MV-4-11 (cell line): ENCODE results near the gene EPN1.
"Not testable (repeated sequence)": the region's sequence is repeated elsewhere in the genome, so short reads cannot be mapped to it uniquely, and the experiment has no call there.

ENCODE experiments used
- DNase-seq: peaks from one replicate; lab custom pipeline; 2025; lab: John Stamatoyannopoulos, UW

Gene EPN1

DNA sequence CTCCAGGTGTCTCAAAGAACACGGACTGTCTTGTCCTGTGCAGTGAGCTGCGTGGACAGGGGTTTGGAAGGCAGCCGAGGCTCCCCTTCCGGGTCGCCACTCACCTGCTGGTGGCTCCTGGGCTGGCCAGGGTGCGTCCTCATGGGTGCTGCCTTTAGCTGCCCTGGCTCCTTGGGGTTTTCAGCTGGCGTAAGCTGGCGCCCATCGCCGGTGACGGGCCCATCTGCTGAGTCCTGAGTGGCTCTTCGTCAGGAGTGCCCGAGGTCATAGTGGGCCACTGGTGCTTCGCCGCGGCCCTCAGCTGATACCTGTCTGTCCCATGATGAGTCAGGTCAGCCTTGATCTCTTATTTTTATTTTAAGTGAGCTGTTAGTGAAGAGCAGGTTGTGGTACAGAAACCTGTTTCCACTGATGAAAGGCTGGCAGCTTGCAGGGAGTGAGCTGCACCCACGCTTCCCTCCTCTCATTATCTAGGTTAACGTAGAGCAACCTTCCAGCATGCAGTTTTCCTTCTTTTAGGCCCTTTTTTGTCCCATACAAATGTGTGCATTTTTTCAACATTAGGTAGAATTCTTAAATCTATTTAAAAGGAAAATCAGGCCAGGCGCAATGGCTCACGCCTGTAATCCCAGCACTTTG is 18.4 kb downstream of the EPN1 start:
- no peak for DNase-seq

DNA sequence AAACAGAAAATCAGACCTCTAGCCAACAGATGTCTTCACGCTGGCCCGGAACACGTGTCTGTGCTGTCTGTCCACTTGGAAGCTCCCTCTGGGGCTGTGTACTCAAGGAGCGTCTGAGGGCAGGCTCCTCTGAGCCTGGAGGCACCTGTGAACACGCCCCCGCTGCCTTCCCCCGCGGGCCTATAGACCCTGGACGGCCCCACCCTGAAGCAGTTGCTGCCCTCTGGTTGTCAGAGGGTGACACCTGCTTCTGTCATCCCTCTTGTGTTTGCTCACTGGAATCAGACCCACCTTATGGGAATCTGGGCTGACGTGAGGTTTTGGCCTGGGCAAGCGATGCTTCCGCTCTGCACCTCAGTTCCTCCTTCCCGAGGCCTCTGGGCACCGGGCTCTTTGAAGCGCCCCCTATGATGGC is 19.2 kb downstream of the EPN1 start:
- DNase-seq: no peak

DNA sequence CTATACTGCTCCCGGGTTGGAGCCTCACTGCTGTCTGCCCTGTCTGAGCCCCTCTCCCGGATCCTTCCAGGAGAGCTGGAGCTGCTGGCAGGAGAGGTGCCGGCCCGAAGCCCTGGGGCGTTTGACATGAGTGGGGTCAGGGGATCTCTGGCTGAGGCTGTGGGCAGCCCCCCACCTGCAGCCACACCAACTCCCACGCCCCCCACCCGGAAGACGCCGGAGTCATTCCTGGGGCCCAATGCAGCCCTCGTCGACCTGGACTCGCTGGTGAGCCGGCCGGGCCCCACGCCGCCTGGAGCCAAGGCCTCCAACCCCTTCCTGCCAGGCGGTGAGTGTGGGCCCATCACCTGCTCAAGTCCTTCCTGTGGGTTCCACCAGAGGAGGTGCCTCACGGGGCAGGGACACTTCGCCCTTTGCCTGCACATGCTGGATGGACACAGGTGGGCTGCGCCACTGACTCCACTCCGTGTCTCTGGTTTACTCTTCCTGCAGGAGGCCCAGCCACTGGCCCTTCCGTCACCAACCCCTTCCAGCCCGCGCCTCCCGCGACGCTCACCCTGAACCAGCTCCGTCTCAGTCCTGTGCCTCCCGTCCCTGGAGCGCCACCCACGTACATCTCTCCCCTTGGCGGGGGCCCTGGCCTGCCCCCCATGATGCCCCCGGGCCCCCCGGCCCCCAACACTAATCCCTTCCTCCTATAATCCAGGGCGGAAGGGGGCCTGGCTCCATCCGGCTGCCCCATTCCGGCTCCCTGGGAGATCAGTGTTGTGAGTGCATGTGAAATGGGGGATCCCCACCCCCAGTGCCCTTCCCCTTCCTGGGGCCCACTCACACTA is 19.8 kb downstream of the EPN1 start:
- DNase-seq: no peak

DNA sequence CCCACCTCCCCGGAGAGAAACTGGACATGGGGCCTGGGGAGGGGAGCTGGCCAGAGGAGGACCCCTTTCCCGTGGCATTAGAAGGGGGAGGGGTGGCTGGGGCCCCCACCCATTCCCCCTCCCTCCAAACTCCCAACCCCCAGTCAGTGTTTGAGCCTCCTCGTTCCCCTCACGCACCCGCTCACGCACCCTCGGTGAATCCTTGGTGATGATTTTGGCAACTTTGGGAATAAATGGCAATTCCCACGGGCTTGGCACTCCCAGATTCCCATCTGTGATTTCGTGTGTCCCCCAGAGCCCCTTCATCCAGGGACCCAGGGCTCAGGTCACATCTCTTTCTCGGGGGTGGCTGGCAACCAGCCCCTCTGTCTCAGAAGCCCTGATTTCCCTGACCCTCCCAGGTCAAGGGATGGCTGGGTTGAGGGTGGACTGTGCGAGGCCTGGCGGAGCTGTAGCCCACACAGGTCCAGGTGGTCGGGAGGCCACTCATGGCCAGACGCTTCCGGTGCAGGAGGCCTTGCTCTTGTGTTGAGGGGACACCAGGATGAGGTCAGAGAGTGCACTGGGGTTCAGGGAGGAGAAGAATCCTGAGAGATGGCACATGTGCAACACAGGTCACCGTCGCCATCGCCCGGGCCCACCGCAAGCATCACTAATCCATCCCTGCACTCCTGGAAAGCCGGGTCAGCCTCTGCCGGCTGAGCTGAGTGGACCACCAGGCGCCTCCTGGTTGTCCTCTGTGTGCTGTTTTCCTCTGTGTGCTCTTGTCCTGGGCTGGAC is 20.7 kb downstream of the EPN1 start:
- no peak for DNase-seq

DNA sequence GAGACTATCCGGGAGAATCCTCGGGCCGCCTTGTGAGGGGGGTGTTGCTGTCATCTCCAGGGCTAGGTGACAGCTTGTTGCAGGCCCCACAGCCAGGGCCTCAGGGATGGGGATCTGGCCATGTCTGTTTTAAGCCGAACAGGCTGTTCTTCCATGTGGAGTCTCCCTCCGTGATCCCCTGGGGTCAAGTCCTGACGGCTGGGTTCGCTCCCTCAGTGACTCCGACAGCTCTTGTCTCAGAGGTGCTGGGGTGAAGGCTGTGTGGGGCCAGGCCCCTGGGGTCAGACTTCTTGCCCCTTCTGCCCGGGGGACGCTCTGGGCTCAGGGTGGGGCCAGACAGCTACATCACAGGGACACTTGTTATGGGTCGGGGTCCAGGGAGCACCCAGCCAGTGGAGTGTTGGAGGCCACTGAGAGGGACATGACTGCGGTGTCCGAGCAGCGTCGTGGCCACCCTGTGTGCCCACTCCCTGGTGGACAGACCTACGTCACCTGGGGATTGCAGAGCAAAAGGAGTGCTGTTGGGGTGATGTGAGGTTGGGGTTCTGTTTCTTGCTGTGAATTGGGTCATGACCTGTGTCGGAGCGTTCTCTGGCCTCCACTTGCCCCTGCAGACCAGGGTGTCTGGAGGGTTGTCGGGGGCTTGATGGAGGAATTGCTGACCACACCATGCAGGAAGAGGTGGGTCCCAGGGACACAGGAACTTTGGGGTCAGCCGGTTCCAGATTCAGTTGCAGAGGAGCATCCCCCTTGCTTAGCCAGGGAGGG is 21.5 kb downstream of the EPN1 start:
- no peak for DNase-seq

DNA sequence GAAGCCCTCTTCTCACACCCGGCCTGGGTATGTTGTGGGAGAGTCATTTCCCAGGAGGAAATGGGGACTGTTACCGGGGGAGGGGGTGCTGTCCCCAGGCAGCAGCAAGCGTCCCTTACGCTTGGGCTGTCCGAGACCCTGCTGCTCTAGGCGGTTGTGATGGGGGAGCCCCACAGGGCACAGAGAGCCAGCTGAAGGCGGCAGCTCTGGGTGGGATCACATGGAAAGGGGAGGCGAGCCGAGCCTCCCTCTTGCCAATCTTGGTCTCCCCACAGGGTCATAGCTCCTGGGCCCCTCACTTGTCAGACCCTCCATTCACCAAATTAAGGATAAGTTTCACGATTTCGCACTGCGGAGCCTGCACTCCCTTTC is 22.0 kb downstream of the EPN1 start:
- no peak for DNase-seq

DNA sequence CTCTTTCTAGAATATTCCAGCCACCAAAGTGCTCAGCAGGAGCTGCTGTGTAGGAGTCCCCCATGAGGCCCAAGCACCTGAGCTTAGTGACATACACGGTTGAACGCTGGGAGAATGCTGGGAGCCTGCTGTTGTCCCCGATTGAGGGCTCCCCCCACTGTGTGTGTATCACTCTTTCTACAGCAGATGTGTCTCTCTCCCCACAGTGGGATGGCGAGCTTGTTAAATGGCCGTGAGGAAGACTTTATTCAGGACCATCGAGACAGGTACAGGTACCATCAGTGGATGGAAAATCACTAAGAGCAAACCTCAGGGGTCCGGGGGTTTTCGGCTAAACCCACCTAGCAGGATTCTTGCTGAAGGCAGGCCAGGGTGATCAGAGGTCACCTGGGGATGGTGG is 22.7 kb downstream of the EPN1 start:
- no peak for DNase-seq

DNA sequence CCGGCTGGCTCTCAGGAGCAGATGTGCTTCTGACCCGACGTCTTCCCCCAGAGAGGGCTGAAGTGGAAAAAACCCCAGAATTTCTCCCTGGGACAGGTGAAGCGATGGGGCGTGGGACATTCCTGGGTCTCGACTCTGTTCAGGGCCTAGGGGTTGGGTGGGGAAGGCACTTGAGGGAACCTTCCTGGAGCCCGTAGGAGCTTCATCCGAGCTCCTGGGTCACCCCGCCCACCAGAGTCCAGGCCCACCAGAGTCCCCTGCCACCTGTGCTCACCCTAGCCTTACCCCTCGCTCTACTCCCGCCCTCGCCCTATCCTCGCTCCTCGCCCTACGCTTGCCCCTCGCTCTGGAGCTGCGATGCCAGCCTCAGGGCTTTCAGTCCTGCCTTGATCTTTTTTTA is 23.2 kb downstream of the EPN1 start:
- no peak for DNase-seq

DNA sequence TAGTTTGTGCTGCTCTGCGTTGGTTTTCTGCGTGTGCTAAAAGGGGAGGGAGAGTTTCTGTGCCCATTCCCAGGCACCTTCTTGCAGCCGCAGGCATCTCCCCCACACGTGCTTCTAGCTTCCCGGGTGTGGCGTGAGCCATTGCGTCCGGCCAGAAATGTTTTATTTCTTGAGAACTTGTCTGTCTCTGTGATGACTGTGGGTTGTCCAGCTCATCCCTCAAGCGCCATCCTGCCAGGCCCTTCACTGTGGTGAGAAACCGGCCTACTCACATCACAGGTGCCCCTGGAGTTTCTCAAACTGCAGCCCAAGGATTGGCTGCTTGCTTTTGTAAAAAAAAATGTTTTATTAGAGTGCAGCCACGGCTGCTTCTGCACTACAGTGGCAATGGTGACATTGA is 24.2 kb downstream of the EPN1 start:
- DNase-seq: no peak

DNA sequence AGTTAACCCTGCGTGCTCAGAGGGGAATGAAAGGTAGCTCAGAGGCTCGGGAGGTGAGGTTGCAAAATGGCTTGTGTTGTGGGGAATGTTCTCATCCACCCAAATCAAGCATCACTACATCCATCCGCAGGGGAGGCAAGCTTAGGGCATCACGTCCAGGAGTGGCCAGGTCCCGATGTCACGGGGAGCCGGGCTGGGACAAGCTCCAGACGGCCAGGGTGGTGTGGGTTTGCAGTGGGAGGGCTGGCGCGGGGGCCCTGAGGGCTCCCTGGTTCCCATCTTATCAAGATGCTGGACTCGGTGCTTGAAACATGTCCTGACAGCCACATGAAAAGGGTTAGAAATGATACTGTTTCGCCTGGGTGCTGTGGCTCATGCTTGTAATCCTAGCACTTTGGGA is 25.8 kb downstream of the EPN1 start:
- no peak for DNase-seq

DNA sequence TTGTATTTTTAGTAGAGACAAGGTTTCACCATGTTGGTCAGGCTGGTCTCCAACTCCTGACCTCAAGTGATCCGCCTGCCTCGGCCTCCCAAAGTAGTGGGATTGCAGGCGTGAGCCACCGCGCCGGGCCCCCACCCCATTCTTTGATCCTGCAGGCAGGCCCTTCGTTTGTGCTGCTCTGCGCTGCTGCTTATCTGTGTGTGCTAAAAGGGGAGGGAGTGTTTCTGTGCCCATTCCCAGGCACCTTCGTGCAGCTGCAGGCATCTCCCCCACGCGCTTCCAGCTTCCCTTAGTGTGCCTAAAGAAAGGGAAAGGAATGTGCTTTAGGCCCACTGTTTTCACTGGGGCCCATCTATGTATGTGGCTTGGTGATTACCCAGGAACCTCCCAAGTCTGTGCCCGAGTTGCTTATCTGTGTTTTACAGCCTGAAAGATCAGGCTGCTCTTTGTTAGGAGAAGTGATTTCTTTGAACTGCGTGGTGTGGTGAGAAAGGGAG is 27.2 kb downstream of the EPN1 start:
- DNase-seq: no peak

DNA sequence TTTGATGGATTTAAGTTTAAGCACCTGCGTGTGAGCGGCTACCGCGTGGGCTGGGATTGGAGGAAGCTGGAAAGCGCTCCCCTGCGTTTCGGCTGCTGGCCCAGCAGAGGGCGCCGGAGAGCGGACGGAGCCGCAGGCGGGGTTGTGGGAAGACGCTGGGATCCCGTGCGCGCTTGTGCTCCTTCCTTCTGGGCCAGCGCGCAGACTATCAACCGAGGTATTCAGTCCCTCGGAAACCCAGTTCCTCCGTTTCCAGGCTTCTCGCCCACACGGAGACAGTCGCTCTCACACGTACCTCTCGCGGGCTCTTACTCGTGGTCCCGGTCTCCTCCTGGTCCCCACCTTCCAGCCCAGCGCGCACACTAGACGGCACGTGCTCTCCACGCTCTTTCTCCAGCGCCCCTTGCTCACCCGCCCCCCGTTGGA is 28.8 kb downstream of the EPN1 start:
- DNase-seq: no peak

DNA sequence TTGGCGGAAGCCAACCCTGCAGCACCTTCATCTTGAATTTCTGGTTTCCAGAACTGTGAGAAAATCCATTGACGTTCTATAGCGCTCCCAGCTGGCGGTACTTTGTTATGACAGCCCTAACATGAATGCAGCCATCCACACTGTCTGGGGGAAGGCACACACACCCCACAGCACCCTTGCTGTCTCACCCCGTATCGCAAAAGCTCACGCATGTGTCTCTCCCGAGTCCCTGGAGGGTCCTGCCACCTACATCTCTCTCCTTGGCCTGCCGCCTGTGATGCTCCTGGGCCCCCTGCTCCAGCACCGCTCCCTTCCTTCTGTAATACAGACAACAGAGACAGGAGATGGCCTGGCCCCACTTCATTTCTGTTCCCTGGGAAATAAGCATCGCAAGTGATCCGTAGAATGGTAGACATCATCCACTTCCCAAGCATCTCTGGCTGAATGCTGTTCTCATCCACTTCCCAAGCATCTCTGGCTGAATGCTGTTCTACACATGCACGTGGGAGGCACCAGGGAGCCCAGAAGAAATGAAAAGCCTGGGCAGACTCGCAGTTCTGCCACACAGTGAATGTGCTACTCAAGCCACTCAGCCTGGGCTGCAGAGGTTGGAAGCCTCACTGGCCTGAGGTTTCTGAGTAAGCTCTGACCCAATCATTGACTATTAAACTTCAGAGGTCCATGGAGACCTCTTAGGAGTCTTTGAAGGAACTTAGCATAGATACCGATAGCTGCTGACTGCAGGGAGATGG is 29.6 kb downstream of the EPN1 start:
- no peak for DNase-seq

DNA sequence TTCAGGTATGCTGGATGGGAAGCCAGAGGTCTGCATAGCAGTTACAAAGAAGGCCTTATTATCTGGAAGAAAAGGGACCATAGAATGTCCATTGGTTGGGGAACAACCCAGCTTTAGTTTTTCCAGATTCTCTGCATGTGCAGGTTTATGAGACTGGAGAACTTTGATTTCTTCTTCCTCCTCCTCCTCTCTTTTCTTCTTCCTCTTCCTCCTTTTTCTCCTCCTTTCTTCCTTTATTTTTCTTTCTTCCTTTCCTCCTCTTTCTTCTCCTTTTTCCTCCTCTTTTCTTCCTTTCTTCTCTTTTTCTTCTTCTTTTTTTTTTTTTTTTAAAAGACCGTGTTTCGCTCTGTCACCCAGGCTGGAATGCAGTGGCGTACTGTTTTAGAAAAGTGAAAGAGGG is 30.9 kb downstream of the EPN1 start:
- DNase-seq: no peak

DNA sequence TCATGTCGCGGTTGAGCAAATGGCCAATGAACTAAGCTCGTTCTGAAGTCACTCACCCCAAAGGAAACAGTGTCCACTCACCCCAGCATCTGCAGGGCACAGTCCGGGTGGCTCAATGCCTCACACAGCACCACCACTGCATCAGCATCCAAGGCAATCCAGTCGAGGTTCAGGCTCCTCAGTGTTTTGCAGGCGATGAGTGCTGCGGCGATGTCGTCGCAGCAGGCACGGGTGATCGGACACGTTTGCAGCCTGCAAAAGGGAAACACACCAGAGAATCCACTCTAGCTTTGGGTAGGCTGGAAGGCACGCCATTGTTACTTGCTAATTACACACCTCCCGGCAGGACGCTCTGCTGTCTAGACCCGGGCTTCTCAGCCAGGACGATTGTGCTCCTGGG is 36.7 kb downstream of the EPN1 start:
- no peak for DNase-seq

DNA sequence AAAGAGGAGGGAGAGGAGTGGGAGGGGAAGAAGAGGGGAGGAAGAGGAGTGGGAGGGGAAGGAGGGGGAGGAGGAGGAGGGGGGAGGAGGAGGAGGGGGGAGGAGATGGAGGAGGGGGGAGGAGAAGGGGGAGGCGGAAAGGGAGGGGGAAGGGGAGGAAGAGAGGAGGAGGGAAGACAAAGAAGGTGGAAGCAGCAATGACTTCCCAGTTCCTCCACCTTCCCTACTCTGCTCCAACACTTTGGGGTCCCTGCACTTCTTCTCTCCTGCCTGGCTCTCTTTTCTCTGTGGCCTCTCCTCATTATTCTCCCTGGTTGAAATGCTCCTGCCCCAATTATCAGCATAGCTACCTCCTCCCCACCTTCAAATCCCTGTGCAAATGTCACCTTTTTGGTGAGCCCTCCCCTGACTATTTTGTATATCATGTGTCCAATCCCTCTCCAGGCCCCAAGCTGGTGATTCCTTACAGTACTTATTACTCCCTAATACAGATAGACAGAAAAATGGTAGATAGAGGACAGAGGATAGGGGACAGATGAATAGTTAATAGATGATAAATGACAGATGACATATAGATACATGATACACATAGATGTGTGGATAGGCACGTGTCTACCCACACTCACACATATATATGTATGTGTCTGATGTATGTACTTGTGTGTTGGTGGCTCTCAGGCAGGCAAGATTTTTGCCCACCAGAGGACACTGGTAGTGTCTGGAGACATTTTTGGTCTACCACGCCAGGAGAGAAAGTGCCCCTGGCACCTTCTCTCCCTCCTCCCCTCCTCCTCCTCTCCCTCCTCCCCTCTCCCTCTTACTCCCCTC is 38.0 kb downstream of the EPN1 start:
- no peak for DNase-seq

DNA sequence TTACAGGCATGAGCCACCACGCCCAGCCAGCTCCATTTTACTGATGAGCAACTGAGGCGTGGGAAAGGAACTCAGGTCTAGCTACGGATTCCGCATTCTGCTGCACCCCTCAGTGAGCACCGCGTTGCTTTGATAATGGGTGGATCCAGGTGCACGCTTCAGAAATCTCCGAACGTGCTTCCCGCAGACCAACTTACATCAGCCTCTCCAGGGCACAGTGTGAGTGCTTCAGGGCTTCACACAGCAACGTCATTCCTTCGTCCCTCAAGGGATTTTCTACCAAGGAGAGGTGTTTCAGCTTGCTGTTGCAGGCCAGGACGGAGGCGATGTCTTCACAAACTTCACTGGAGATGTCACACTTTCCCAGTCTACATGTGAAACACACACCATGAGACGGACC is 41.5 kb downstream of the EPN1 start:
- no peak for DNase-seq

DNA sequence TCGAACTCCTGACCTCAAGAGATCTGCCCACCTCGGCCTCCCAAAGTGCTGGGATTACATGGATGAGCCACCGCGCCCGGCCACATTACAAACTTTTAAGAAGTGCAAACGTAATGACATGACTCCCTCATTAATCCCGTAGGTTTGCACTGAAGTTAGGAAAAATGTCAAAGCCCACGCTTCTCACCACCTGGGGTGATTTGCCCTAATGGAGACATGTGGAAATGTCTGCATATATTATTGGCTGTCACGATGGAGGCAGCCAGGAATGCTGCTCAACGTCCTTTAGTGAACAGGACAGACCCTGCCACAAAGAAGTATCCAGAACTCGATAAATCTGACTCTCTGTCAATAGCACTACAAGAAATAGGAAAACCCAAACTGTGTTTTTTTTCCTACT is 42.2 kb downstream of the EPN1 start:
- no peak for DNase-seq

DNA sequence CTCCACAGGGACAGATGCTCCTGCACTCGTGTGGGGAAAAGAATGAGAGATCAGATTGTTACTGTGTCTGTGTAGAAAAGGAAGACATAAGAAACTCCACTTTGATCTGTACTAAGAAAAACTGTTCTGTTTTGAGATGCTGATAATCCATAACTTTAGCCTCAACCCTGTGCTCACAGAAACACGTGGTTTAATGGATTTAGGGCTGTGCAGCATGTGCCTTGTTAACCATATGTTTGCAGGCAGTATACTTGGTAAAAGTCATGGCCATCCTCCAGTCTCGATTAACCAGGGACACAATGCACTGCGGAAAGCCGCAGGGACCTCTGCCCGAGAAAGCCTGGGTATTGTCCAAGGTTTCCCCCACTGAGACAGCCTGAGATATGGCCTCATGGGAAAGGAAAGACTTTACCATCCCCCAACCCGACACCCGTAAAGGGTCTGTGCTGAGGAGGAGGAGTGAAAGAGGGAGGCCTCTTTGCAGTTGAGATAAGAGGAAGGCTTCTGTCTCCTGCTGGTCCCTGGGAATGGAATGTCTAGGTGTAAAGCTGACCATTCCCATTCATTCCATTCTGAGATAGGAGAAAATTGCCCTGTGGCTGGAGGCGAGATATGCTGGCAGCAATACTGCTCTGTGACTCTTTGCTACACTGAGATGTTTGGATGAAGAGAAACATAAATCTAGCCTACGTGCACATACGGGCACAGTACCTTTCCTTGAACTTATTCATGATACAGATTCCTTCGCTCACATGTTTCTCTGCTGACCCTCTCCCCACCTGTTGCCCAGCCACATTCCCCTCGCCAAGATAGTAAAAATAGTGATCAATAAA is 43.1 kb downstream of the EPN1 start:
- not testable (repeated sequence) for DNase-seq
